Osteoblast (primary cell): ENCODE data around the gene NLGN3. TPM values are rescaled to one million over a fixed set of nuclear protein-coding genes. Genes with fewer than 3 reads are reported as not detected.

Source experiments
- DNase-seq: peaks from one replicate; pipeline ENCODE4 v3.0.0; 2011; ENCODE audit warnings: low spot score, mixed read lengths; ENCODE audit not compliant: insufficient read length; ENCODE audit errors: missing footprints
- H2AFZ ChIP-seq: 2 replicates; pipeline ENCODE4 v1.6.0; 2011; ENCODE audit warnings: mild to moderate bottlenecking, low read length
- H3K27ac ChIP-seq: 2 replicates; pipeline ENCODE4 v1.5.1; 2011; ENCODE audit warnings: mild to moderate bottlenecking, low read depth, low read length, moderate library complexity
- H3K27me3 ChIP-seq: 2 replicates; pipeline ENCODE4 v1.6.0; 2012; ENCODE audit warnings: mild to moderate bottlenecking, control low read depth, inconsistent platforms, low read length, moderate library complexity; ENCODE audit not compliant: insufficient read depth
- H3K36me3 ChIP-seq: 2 replicates; pipeline ENCODE4 v1.5.1; 2011; ENCODE audit warnings: mild to moderate bottlenecking, low read length, control low read depth, moderate library complexity; ENCODE audit not compliant: insufficient read depth
- H3K4me1 ChIP-seq: 2 replicates; pipeline ENCODE4 v1.5.1; 2011; ENCODE audit warnings: mild to moderate bottlenecking, low read length, control low read depth, moderate library complexity; ENCODE audit not compliant: insufficient read depth
- H3K4me2 ChIP-seq: 2 replicates; pipeline ENCODE4 v1.6.0; 2011; ENCODE audit warnings: mild to moderate bottlenecking, low read length; ENCODE audit not compliant: insufficient read depth
- H3K4me3 ChIP-seq: fragments of 200-600 bp; sonication (generic); 3 replicates; pipeline ENCODE4 v1.5.1; 2012; ENCODE audit warnings: mild to moderate bottlenecking, low read length, inconsistent platforms; ENCODE audit not compliant: insufficient read depth
- H3K79me2 ChIP-seq: 2 replicates; pipeline ENCODE4 v1.6.0; 2012; ENCODE audit warnings: mild to moderate bottlenecking, low read length, control low read depth, inconsistent platforms; ENCODE audit not compliant: insufficient read depth
- H3K9me3 ChIP-seq: 2 replicates; pipeline ENCODE4 v1.5.1; 2011; ENCODE audit warnings: low read depth, low read length, control low read depth
- H4K20me1 ChIP-seq: 2 replicates; pipeline ENCODE4 v1.6.0; 2012; ENCODE audit warnings: mild to moderate bottlenecking, low read length, control low read depth; ENCODE audit not compliant: insufficient read depth
- CTCF ChIP-seq: IDR thresholded peaks from 2 replicates; pipeline ENCODE4 v1.5.1; 2011; ENCODE audit warnings: mild to moderate bottlenecking, low read depth, low read length, moderate library complexity; ENCODE audit errors: extremely low read depth
- total RNA-seq: library from RNA; depleted of rRNA; stranded (reverse); fragments of >200 nt; gene quantifications from 2 replicates; pipeline ENCODE4 v1.2.3, GENCODE V29; 2012

Gene NLGN3
- total RNA-seq, 1 donor: 0.36 TPM

DNA sequence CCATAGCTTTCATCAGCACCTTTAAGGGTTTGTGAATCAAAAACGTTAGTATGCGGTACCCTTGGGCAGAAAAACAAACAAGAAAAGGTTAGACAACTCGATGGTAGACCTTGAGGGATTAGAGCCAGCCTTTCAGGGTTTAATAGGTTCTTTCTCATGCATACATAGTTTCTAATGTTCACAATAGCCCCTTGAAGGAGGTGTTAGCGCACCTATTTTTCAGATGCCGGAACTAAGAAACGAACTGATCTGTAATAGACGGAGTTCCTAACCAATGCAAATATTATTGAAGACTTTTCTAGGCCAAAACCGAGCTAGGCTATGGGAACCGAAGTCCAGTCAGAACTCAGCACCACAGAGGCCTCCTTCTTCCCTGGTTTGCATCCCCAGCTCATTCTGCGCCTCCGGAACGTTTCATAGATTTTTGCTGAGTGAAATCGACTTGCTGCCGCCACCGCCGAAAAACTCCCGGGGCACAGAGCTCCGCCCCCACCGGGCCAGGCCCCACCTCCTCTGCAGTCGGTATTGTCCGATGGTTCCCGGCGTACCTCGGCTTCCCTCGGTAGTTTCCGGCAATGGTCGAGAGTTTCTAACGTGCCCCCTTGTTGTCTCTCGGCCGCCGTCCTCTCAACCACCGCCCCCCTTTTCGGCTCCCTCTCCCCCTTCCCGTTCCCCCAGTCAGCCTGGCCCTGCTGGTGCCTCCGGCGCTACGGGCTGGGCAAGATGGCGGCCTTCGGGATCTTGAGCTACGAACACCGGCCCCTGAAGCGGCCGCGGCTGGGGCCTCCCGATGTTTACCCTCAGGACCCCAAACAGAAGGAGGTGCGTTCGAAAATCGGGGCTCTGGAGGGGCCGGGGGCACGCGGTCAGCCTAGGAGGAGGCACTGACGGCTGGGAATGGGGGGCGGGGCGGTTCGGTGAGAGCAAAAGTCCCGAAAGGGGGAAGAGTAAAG is 26.3 kb upstream of the NLGN3 start, which contains the start of gene MED12:
Gene MED12 (plus strand): TSS at position 565 of the 953 bp plus-strand sequence. CDS start 159 bp downstream, at position 724.
- peak within 1 kb of the TSS; percentile 82 for H3K4me2 ChIP-seq
- H3K27me3 ChIP-seq: peaks cover under 1% of the 10 kb centered on the region
- DNase-seq: no peak
- H3K79me2 ChIP-seq: peaks cover 7% of the 10 kb centered on the region
- TF ChIP-seq CTCF: no peak
- peak within 1 kb of the TSS; percentile 28 for H3K27ac ChIP-seq
- H3K4me1 ChIP-seq: peaks cover 7% of the 10 kb centered on the region
- H4K20me1 ChIP-seq: peaks cover 8% of the 10 kb centered on the region
- peak within 1 kb of the TSS; percentile 77 for H3K4me3 ChIP-seq
- no peaks in the 10 kb centered on the region for H3K9me3 ChIP-seq
- peaks cover 19% of the 10 kb centered on the region for H3K36me3 ChIP-seq
- H2AFZ ChIP-seq: peak within 1 kb of the TSS; percentile 91

DNA sequence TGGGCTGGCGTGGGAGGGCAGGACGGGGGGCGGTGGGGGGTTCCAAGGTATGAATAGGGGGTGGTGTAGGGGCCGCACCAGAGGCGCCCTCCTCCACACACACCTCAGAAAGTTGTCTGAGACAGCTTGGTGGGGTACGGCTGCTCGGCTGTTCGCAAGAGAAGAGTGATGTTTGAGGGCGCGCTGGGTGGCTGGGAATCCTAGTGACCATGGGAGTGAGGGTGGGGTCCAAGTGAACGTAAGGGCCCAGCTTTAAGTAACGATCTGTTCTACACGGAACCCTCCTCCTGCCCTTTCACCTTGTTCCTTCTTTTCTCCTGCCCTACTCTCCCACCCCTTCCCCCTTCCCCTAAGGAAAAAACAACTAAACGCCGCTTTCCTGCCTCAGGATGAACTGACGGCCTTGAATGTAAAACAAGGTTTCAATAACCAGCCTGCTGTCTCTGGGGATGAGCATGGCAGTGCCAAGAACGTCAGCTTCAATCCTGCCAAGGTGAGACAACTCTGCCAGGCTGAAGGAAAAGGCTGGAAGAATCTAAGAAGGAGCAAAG is 25.6 kb upstream of the NLGN3 start:
- Histone ChIP-seq H3K9me3 (no peaks in the 10 kb centered on the region), H2AFZ (peak overlapping the region; percentile 74), H3K4me2 (peak overlapping the region; percentile 82), H3K36me3 (peaks cover 25% of the 10 kb centered on the region), H3K27me3 (no peaks in the 10 kb centered on the region), H4K20me1 (peaks cover 8% of the 10 kb centered on the region), H3K79me2 (peaks cover 7% of the 10 kb centered on the region), H3K4me1 (peaks cover 7% of the 10 kb centered on the region), H3K27ac (no peak overlapping the region), H3K4me3 (peak overlapping the region; percentile 77)
- TF ChIP-seq CTCF: no peak
- DNase-seq: no peak

DNA sequence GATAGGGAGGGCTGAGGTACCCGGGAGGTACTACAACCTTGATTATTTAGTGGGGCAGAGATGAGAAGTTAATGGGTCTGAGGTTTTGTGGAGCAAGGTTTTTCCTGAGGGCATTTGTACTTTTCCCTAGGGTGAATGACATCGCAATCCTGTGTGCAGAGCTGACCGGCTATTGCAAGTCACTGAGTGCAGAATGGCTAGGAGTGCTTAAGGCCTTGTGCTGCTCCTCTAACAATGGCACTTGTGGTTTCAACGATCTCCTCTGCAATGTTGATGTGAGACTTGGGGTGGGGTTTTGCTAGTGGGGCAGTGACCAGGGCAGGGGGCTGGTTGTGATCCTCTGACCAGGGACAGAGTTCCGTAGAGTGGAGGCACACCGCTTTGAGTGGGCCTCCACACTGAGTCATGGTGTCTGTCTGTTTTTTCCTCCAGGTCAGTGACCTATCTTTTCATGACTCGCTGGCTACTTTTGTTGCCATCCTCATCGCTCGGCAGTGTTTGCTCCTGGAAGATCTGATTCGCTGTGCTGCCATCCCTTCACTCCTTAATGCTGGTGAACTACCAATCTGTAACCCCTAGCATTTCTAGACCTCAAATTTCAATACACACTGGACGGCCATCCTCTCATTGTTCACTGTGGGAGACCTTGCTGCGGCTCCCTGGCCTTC is 16.3 kb upstream of the NLGN3 start:
- Histone ChIP-seq H3K4me1 (peaks cover 6% of the 10 kb centered on the region), H3K36me3 (peaks cover 34% of the 10 kb centered on the region), H3K27ac (peak overlapping the region; percentile 27), H3K27me3 (no peaks in the 10 kb centered on the region), H2AFZ (no peak overlapping the region), H3K9me3 (no peaks in the 10 kb centered on the region), H3K79me2 (no peaks in the 10 kb centered on the region), H3K4me3 (no peak overlapping the region), H4K20me1 (peaks cover 6% of the 10 kb centered on the region), H3K4me2 (no peak overlapping the region)
- no peak for TF ChIP-seq CTCF
- no peak for DNase-seq
